ENCODE results near the gene VPS45. TPM values are rescaled to one million over a fixed set of nuclear protein-coding genes. Genes with fewer than 3 reads are reported as not detected.
A peak's percentile ranks its signal among the peaks of the same experiment; 100 is the strongest.
"Not testable (repeated sequence)": the region's sequence is repeated elsewhere in the genome, so short reads cannot be mapped to it uniquely, and the experiment has no call there.

VPS45 gene
- total RNA-seq, 1 donor from 2014 or later = 18.9 TPM

- no peak for DNase-seq (ENCODE audit: low read depth in 2 of 2)
These were observed 92.0 kb downstream of the VPS45 start for GRCh38 chr1:150159550-150159949.

DNA sequence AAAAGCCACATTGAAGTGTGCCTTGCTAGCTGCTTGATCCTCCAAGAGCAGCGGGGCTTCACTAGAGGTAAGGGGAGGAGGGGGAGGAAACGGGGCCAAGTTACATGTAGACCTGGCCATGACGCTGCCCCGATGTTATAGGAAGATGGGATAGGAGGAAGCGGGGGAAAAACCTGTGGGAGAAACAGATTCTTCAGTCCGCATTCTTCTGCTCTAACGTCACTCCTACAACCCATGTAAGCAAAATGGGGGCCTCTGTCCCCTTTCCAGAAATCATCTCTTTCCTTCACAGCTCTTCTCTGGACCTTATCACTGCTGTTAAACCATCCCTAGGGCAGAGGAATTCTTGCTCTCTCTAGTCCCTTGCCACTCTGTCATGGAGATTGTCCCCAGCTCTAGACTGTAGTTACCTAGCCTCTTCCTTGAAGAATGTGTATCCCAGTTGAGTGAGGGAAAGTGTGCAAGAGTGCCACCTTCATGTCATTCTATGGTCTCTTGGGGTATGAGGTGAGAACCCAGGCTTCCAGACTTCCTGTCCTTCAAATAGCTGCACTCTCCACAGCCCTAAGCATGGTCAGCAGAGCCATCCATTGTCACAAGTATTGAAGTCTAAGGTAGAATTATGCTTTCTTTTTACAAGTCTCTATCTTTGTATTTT is 93.5 kb downstream of the VPS45 start:
- no peak for DNase-seq (ENCODE audit: low read depth in 2 of 2)

- peak in 1 of 2 donors; percentile 37 for DNase-seq (ENCODE audit: low read depth in 2 of 2)
These were observed 94.4 kb downstream of the VPS45 start for GRCh38 chr1:150161747-150162581.

DNA sequence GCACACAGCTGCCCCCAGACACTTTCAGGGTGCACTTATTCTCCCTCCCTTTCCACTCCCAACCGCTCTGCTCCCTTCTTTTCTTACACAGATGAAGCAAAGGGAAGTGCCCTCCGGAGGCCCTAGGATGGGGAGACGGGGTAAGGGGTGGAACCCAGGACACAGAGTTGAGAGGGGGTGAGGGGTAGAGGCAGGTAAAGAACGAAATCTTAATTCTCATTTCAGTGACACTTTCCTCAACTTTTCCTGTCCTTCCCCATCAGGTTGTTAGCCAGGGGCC is 94.9 kb downstream of the VPS45 start:
- no peak for DNase-seq (ENCODE audit: low read depth in 2 of 2)

- DNase-seq (ENCODE audit: low read depth in 2 of 2) = peak; percentile 63 to 90
These were observed 95.5 kb downstream of the VPS45 start for GRCh38 chr1:150162862-150163706.

DNA sequence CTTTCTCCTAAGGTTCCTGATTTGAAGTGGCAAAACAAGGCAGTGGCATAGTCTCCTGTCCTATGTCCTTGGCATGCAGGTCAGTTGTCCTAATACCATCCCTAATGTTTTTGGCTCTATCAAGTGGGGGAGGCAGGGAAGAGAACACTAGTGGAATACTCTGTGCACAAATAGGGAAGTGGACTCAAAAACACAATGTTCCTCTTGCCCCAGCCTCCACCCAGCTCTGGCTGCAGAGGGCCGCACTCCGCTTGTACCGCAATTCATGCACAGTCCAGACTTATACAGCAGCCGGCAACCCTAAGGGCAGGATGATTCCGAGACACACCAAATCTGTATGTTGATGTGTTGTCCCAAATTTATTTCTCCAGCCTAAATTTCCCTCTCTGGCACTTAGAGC is 96.6 kb downstream of the VPS45 start:
- DNase-seq (ENCODE audit: low read depth in 2 of 2) = no peak

- DNase-seq (ENCODE audit: low read depth in 2 of 2) = no peak
These were observed 97.2 kb downstream of the VPS45 start for GRCh38 chr1:150164779-150165178.

DNA sequence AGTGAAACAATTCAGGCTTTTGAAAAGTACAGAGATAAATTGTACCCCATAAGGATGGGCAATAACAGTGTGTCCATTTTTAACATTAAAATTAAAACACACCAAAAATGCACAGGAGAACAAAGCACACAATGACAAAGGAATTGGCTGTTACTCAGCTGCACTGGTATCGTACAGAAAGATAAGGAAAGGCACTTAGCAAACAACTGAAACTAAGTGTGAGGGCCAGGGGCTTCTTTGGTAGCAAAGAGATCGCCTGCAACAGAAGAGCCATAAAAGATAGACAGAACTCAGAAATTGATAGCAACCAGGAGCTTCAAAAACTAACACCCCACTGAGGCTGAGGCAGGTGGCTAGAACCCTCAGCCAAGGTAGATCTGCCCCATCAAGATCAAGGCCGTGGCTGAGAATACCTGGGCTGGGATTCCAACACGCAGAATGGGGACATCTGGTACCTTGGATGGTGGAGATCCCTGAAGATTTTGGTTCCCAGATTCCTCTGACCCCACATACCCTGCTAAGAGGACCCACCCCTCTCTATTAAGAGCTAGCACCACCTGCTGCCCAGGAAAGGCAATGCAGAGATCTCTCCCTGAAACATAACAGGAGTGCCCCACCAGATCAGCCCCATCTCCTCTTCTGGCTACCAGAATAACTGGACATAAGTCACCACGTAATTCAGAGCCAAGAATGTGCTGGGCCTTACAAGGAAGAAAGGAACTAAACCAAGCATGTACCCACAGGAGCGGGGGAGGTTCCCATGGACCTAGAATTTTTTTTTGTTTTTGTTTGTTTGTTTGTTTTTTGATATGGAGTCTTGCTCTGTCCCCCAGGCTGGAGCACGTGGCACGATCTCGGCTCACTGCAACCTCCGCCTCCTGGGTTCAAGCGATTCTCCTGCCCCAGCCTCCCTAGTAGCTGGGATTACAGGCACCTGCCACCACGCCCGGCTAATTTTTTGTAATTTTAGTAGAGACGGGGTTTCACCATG is 98.3 kb downstream of the VPS45 start:
- DNase-seq (ENCODE audit: low read depth in 2 of 2) = peak in 1 of 2 donors; percentile 61

GRCh38 chr1:150168960-150169601 is 101.5 kb downstream of the VPS45 start:
- DNase-seq (ENCODE audit: low read depth in 2 of 2) = peak; percentile 42 to 75

DNA sequence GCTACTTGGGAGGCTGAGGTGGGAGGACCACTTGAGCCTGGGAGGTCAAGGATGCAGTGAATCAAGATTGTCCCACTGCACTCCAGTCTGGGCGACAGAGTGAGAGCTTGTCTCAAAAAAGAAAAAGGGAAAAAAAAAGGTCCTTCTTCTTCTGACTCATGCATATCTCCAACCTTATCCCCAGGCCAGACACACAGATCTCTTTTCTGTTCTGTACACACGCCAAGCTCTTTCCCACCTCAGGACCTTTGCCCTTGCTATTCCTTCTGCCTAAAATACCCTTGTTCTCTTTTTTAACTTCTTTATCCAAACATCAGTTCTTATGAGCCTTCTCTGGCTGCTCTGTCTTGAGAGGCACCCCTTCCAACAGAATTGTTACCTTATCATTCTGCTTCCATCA is 104.2 kb downstream of the VPS45 start:
- no peak for DNase-seq (ENCODE audit: low read depth in 2 of 2)

- DNase-seq (ENCODE audit: low read depth in 2 of 2) = no peak
These were observed 105.6 kb downstream of the VPS45 start for GRCh38 chr1:150173141-150173585.

GRCh38 chr1:150176593-150176992 is 109.0 kb downstream of the VPS45 start:
- no peak for DNase-seq (ENCODE audit: low read depth in 2 of 2)

GRCh38 chr1:150178548-150178947 is 111.0 kb downstream of the VPS45 start:
- DNase-seq (ENCODE audit: low read depth in 2 of 2) = no peak

DNA sequence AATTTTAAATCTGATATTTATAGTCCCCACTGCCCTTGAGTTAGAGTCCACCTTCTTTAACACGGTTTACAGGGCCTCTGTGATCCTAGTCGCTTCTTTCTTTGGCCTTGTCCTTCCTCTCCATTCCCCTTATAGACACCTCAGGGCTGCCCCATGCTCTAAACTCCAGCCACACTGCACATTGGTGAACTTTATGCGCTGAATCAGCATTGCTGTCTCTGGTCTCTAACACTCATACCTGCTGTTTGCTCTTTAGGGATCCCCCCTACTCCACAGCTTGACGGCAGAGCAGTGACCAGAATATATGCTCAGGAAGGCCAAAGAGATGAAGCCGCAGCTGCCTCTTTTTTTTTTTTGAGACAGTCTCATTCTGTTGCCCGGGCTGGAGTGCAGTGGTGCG is 112.3 kb downstream of the VPS45 start:
- no peak for DNase-seq (ENCODE audit: low read depth in 2 of 2)

DNA sequence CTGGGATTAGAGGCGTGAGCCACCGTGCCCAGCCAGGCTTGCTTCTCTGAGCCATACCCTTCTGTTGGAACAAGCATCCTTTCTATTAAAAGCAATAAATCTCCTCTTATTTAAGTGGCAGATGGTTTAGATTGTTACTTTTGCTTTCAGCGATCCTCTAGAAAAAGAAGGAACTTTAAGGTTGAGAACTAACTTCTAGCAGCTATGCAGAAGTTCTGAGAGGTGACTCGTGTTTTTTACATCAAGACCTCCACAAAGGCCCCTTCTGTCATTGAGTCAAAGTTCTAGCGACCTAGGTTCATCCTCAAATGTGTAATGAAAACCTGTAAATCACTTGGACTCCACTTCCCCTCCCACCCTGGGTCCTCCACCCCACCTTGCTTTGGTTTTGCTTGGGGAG is 112.9 kb downstream of the VPS45 start:
- no peak for DNase-seq (ENCODE audit: low read depth in 2 of 2)

GRCh38 chr1:150182247-150182646 is 114.7 kb downstream of the VPS45 start:
- no peak for DNase-seq (ENCODE audit: low read depth in 2 of 2)

GRCh38 chr1:150183061-150183460 is 115.5 kb downstream of the VPS45 start:
- no peak for DNase-seq (ENCODE audit: low read depth in 2 of 2)

DNA sequence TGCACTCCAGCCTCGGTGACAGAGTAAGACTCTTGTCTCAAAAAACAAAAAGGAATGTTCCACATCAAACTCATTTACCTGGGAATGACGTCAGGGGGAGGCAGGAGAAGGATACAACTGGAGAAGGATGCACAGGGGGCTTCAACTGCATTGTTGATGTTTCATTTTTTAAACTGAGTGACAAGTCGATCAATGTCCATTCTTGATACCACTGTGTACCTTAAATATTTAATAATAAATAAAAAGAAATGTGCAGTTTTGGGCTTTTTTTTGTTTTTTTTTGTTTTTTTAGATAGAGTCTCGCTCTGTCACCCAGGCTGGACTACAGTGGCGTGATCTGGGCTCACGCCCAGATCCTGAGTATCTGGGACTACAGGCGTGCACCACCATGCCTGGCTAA is 117.9 kb downstream of the VPS45 start:
- no peak for DNase-seq (ENCODE audit: low read depth in 2 of 2)

GRCh38 chr1:150186438-150186788 is 118.8 kb downstream of the VPS45 start:
- not testable (repeated sequence) for DNase-seq (ENCODE audit: low read depth in 2 of 2)

GRCh38 chr1:150186789-150187559 is 119.4 kb downstream of the VPS45 start:
- DNase-seq (ENCODE audit: low read depth in 2 of 2) = peak in 1 of 2 donors; percentile 51

All from dermis microvascular lymphatic vessel endothelial cell (primary cell).